Liver (tissue), 9 donors: ENCODE data around the gene RADIL. TPM values are rescaled to one million over a fixed set of nuclear protein-coding genes. Genes with fewer than 3 reads are reported as not detected.

Experiments used
- DNase-seq: peaks from one replicate; pipeline ENCODE4 v3.0.0-alpha.2; 2017; ENCODE audit warnings: low spot score
- H3K27ac ChIP-seq, 2 donors: one replicate each; pipeline ENCODE4 v1.7.0; 2013; ENCODE audit warnings: inconsistent platforms in 2 of 2, low read length in 2 of 2, control low read depth in 1 of 2, low read depth in 1 of 2, mild to moderate bottlenecking in 1 of 2
- H3K27me3 ChIP-seq, 4 donors: one replicate each; pipeline versions ENCODE4 v1.6.1 to v1.7.0; 2013; ENCODE audit warnings: low read length in 3 of 4, inconsistent platforms in 1 of 4, mild to moderate bottlenecking in 1 of 4, moderate library complexity in 1 of 4; ENCODE audit not compliant: control insufficient read depth in 4 of 4, insufficient read depth in 4 of 4
- H3K36me3 ChIP-seq, 4 donors: one replicate each; pipeline versions ENCODE4 v1.6.1 to v1.7.0; 2013; ENCODE audit warnings: low read length in 3 of 4, mild to moderate bottlenecking in 3 of 4, low read depth in 1 of 4, moderate library complexity in 1 of 4; ENCODE audit not compliant: control insufficient read depth in 4 of 4, insufficient read depth in 3 of 4
- H3K4me1 ChIP-seq, 4 donors: one replicate each; pipeline versions ENCODE4 v1.6.1 to v1.7.0; 2013; ENCODE audit warnings: low read length in 3 of 4, mild to moderate bottlenecking in 3 of 4, moderate library complexity in 1 of 4; ENCODE audit not compliant: control insufficient read depth in 4 of 4, insufficient read depth in 4 of 4
- H3K4me3 ChIP-seq, 3 donors: one replicate each; pipeline versions ENCODE4 v1.6.1 to v1.7.0; 2013; ENCODE audit warnings: low read length in 3 of 3, control low read depth in 1 of 3, low read depth in 1 of 3, mild to moderate bottlenecking in 1 of 3
- H3K9ac ChIP-seq, 2 donors: one replicate each; pipeline ENCODE4 v1.7.0; 2013; ENCODE audit warnings: low read length in 2 of 2, mild to moderate bottlenecking in 2 of 2, moderate library complexity in 2 of 2, control low read depth in 1 of 2, low read depth in 1 of 2
- H3K9me3 ChIP-seq, 4 donors: one replicate each; pipeline versions ENCODE4 v1.6.1 to v1.7.0; 2013; ENCODE audit warnings: low read length in 3 of 4; ENCODE audit not compliant: control insufficient read depth in 4 of 4
- ATF3 ChIP-seq: IDR thresholded peaks from 2 replicates; pipeline ENCODE4 v1.6.1; 2016; ENCODE audit warnings: antibody characterized with exemption
- CTCF ChIP-seq: fragments of 150-350 bp; IDR thresholded peaks from 2 replicates; pipeline ENCODE4 v1.5.1; 2017; ENCODE audit warnings: improper control_type of control experiment, low read depth, low read length; ENCODE audit not compliant: missing input control
- EGR1 ChIP-seq, 2 donors: IDR thresholded peaks; 2 replicates each; pipeline ENCODE4 v1.6.1; 2016 to 2018; ENCODE audit warnings: antibody characterized with exemption in 2 of 2, low read depth in 2 of 2
- FOXA1 ChIP-seq: IDR thresholded peaks from 2 replicates; pipeline ENCODE4 v1.6.1; 2016; ENCODE audit warnings: antibody characterized with exemption
- FOXA2 ChIP-seq: IDR thresholded peaks from 2 replicates; pipeline ENCODE4 v1.6.1; 2016; ENCODE audit warnings: antibody characterized with exemption
- HNF4A ChIP-seq, 2 donors: conservative IDR thresholded peaks; 2 replicates each; pipeline ENCODE4 v1.6.1; 2016; ENCODE audit warnings: antibody characterized with exemption in 2 of 2, mild to moderate bottlenecking in 2 of 2
- HNF4G ChIP-seq: IDR thresholded peaks from 2 replicates; pipeline ENCODE4 v1.6.1; 2016; ENCODE audit warnings: antibody characterized with exemption
- JUND ChIP-seq, 2 donors: IDR thresholded peaks; 2 replicates each; pipeline ENCODE4 v1.6.1; 2016; ENCODE audit warnings: antibody characterized with exemption in 2 of 2
- NR2F2 ChIP-seq: IDR thresholded peaks from 2 replicates; pipeline ENCODE4 v1.6.1; 2016; ENCODE audit warnings: antibody characterized with exemption
- RAD21 ChIP-seq, 2 donors: IDR thresholded peaks; 2 replicates each; pipeline ENCODE4 v1.6.1; 2016; ENCODE audit warnings: antibody characterized with exemption in 2 of 2, mild to moderate bottlenecking in 2 of 2
- REST ChIP-seq: IDR thresholded peaks from 2 replicates; pipeline ENCODE4 v1.6.1; 2016; ENCODE audit warnings: antibody characterized with exemption, mild to moderate bottlenecking
- RXRA ChIP-seq, 2 donors: IDR thresholded peaks; 2 replicates each; pipeline ENCODE4 v1.6.1; 2017 to 2018; ENCODE audit warnings: antibody characterized with exemption in 2 of 2, mild to moderate bottlenecking in 1 of 2
- SP1 ChIP-seq: IDR thresholded peaks from 2 replicates; pipeline ENCODE4 v1.6.1; 2018; ENCODE audit warnings: antibody characterized with exemption, mild to moderate bottlenecking
- TAF1 ChIP-seq: conservative IDR thresholded peaks from 2 replicates; pipeline ENCODE4 v1.6.1; 2016; ENCODE audit warnings: antibody characterized with exemption, mild to moderate bottlenecking
- YY1 ChIP-seq: IDR thresholded peaks from 2 replicates; pipeline ENCODE4 v1.6.1; 2016; ENCODE audit warnings: antibody characterized with exemption, mild to moderate bottlenecking
- WGBS: extraction: QIAGEN DNeasy Blood & Tissue Kit; methylation state at CpG from one replicate; pipeline ENCODE4 v1.1.7; 2013; 5-methylcytosine and 5-hydroxymethylcytosine counted together
- polyA plus RNA-seq, 2 donors: library from polyadenylated mRNA; stranded (reverse) in 1 of 2; unstranded in 1 of 2; fragments of 200-250 nt in 1 of 2; fragments of >200 nt in 1 of 2; fragmentation: Nextera tagmentation in 1 of 2; extraction: Ambion mirVana in 1 of 2; gene quantifications; one replicate each; pipeline versions ENCODE4 v1.2.1 to v1.2.3, GENCODE V29; 2013 to 2015
- total RNA-seq, 2 donors: library from RNA; depleted of rRNA; stranded (reverse); fragments of >200 nt; gene quantifications; one replicate each; pipeline ENCODE4 v1.2.3, GENCODE V29; 2014
- donor health status: healthy.
- donor health status: healthy.
- donor health status: healthy.
- donor health status: healthy.
- donor health status: healthy.

RADIL gene
- total and polyA plus RNA-seq, 4 donors: 0.14 to 0.25 (median 0.21) TPM; not detected in 1

- no peak for DNase-seq
- Histone ChIP-seq H3K9me3 (peaks cover 0 to 18% (median 4%) of the 10 kb centered on the region in 4 donors), H3K4me3 (no peak overlapping the region), H3K27me3 (peaks cover 0 to 4% (median under 1%) of the 10 kb centered on the region in 4 donors), H3K36me3 (no peaks in the 10 kb centered on the region), H3K9ac (no peak overlapping the region), H3K4me1 (peaks cover 0 to 3% (median 0%) of the 10 kb centered on the region in 4 donors), H3K27ac (no peak overlapping the region)
- WGBS: 79% methylated on average over 9 of the region's 9 CpGs
- TF ChIP-seq JUND (IDR thresholded peaks at IDR 0.05): no peak
- no peak for TF ChIP-seq SP1
- TF ChIP-seq TAF1: no peak
- no peak for TF ChIP-seq FOXA2
- TF ChIP-seq FOXA1: no peak
- TF ChIP-seq NR2F2: no peak
- TF ChIP-seq HNF4A (conservative IDR thresholded peaks at IDR 0.05): no peak
- no peak for TF ChIP-seq REST
- no peak for TF ChIP-seq EGR1 (IDR thresholded peaks at IDR 0.05; ENCODE audit: low read depth in 2 of 2)
- TF ChIP-seq YY1: no peak
- no peak for TF ChIP-seq CTCF
- no peak for TF ChIP-seq RXRA (IDR thresholded peaks at IDR 0.05)
- TF ChIP-seq ATF3: no peak
Observed at GRCh38 chr7:4866528-4867496, 16.7 kb downstream of the RADIL start.

GRCh38 chr7:4862156-4862555, 21.4 kb downstream of the RADIL start:
- 81% methylated on average over 14 of the region's 14 CpGs for WGBS
- no peak for TF ChIP-seq HNF4A (conservative IDR thresholded peaks at IDR 0.05)
- no peak for TF ChIP-seq RAD21 (IDR thresholded peaks at IDR 0.05)
- no peak for TF ChIP-seq FOXA2
- TF ChIP-seq RXRA (IDR thresholded peaks at IDR 0.05): no peak
- no peak for TF ChIP-seq HNF4G
- no peak for TF ChIP-seq SP1
- no peaks in the 10 kb centered on the region for H3K36me3 ChIP-seq
- H3K9ac ChIP-seq: no peak overlapping the region
- H3K9me3 ChIP-seq: peaks cover 0 to 9% (median 4%) of the 10 kb centered on the region in 4 donors
- H3K4me3 ChIP-seq: peak overlapping the region in 1 of 3 donors; percentile 31
- no peak for DNase-seq
- H3K27ac ChIP-seq: no peak overlapping the region
- H3K4me1 ChIP-seq: peaks cover 0 to 4% (median 0%) of the 10 kb centered on the region in 4 donors
- peaks cover 0 to 5% (median 0%) of the 10 kb centered on the region in 4 donors for H3K27me3 ChIP-seq
